Loucy (cell line): ENCODE results near the gene SATB2.

Source experiments
- H2AFZ ChIP-seq: fragments of 200-600 bp; sonication (generic); 2 replicates; pipeline ENCODE4 v1.6.0; 2016; ENCODE audit warnings: antibody characterized with exemption, mild to moderate bottlenecking, low read length, moderate library complexity
- H3F3A ChIP-seq: fragments of 200-600 bp; 2 replicates; pipeline ENCODE4 v1.6.0; 2016; ENCODE audit warnings: antibody characterized with exemption, low read depth, mild to moderate bottlenecking
- H3K27me3 ChIP-seq: fragments of 200-600 bp; sonication (generic); 2 replicates; pipeline ENCODE4 v1.6.1; 2014; ENCODE audit warnings: low read length, mild to moderate bottlenecking; ENCODE audit not compliant: insufficient read depth, poor library complexity, severe bottlenecking
- H3K36me3 ChIP-seq: fragments of 200-600 bp; sonication (generic); 2 replicates; pipeline ENCODE4 v1.6.1; 2016; ENCODE audit warnings: low read length; ENCODE audit not compliant: insufficient read depth
- H3K4me1 ChIP-seq: fragments of 200-600 bp; sonication (generic); 2 replicates; pipeline ENCODE4 v1.5.1; 2014; ENCODE audit warnings: low read length, mild to moderate bottlenecking; ENCODE audit not compliant: insufficient read depth, poor library complexity, severe bottlenecking
- H3K4me2 ChIP-seq: fragments of 200-600 bp; sonication (generic); 2 replicates; pipeline ENCODE4 v1.6.0; 2014; ENCODE audit warnings: antibody characterized with exemption, low read length, low read depth, mild to moderate bottlenecking; ENCODE audit not compliant: poor library complexity, severe bottlenecking
- H3K4me3 ChIP-seq: fragments of 200-600 bp; sonication (generic); 2 replicates; pipeline ENCODE4 v1.5.1; 2014; ENCODE audit warnings: low read length, mild to moderate bottlenecking, mixed read lengths; ENCODE audit not compliant: poor library complexity, severe bottlenecking
- H3K79me2 ChIP-seq: fragments of 200-600 bp; sonication (generic); 2 replicates; pipeline ENCODE4 v1.6.1; 2014; ENCODE audit warnings: low read length; ENCODE audit not compliant: insufficient read depth
- H3K9ac ChIP-seq: fragments of 200-600 bp; sonication (generic); 2 replicates; pipeline ENCODE4 v1.6.0; 2014; ENCODE audit warnings: mild to moderate bottlenecking, low read depth, low read length, moderate library complexity; ENCODE audit not compliant: poor library complexity, severe bottlenecking
- H3K9me2 ChIP-seq: fragments of 200-600 bp; sonication (generic); replicated peaks from 2 replicates; pipeline ENCODE4 v1.6.1; 2016; ENCODE audit warnings: low read depth, low read length, mixed read lengths
- H3K9me3 ChIP-seq: fragments of 200-600 bp; sonication (generic); 2 replicates; pipeline ENCODE4 v1.6.1; 2014; ENCODE audit warnings: mild to moderate bottlenecking, antibody characterized with exemption, low read length, low read depth; ENCODE audit not compliant: insufficient read depth
- H4K20me1 ChIP-seq: fragments of 200-600 bp; sonication (generic); 2 replicates; pipeline ENCODE4 v1.6.0; 2014; ENCODE audit warnings: antibody characterized with exemption, low read length, mild to moderate bottlenecking; ENCODE audit not compliant: insufficient read depth, poor library complexity, severe bottlenecking
- CTCF ChIP-seq: fragments of 200-600 bp; sonication (generic); conservative IDR thresholded peaks from 2 replicates; pipeline ENCODE4 v1.5.1; 2014; ENCODE audit warnings: mild to moderate bottlenecking, antibody characterized with exemption, low read length
- EZH2phosphoT487 ChIP-seq: fragments of 200-600 bp; IDR thresholded peaks from 2 replicates; pipeline ENCODE4 v1.6.1; 2018; ENCODE audit warnings: antibody characterized with exemption, mild to moderate bottlenecking, moderate library complexity, borderline replicate concordance

The SATB2 gene

GRCh38 chr2:199463708-199464605 lies 6.2 kb upstream of the SATB2 start:
- no peak overlapping the region for H3K4me3 ChIP-seq
- H3K9ac ChIP-seq, result no peak overlapping the region
- TF ChIP-seq CTCF (no peak), EZH2phosphoT487 (no peak)

GRCh38 chr2:199462956-199463692 lies 5.4 kb upstream of the SATB2 start:
- Histone ChIP-seq H3K27me3 (no peaks in the 10 kb centered on the region), H3K79me2 (no peaks in the 10 kb centered on the region), H3K36me3 (no peaks in the 10 kb centered on the region), H3K9ac (no peak overlapping the region), H3K9me2 (no peaks in the 10 kb centered on the region), H3K4me3 (no peak overlapping the region), H3F3A (no peaks in the 10 kb centered on the region), H2AFZ (no peak overlapping the region), H3K4me2 (no peak overlapping the region), H3K9me3 (no peaks in the 10 kb centered on the region), H4K20me1 (no peaks in the 10 kb centered on the region), H3K4me1 (no peaks in the 10 kb centered on the region)
- no peak for TF ChIP-seq CTCF
- no peak for TF ChIP-seq EZH2phosphoT487

More at GRCh38 chr2:199463708-199464605, 6.2 kb upstream of the SATB2 start:
- H3F3A ChIP-seq, result no peaks in the 10 kb centered on the region
- no peak overlapping the region for H2AFZ ChIP-seq
- no peaks in the 10 kb centered on the region for H3K9me2 ChIP-seq
- no peak overlapping the region for H3K4me2 ChIP-seq
- H3K4me1 ChIP-seq, result no peaks in the 10 kb centered on the region
- H3K79me2 ChIP-seq, result no peaks in the 10 kb centered on the region
- H3K36me3 ChIP-seq, result no peaks in the 10 kb centered on the region
- no peaks in the 10 kb centered on the region for H3K9me3 ChIP-seq
- no peaks in the 10 kb centered on the region for H3K27me3 ChIP-seq
- H4K20me1 ChIP-seq, result no peaks in the 10 kb centered on the region

- no peak overlapping the region for H3K4me2 ChIP-seq
- no peak overlapping the region for H3K4me3 ChIP-seq
- H4K20me1 ChIP-seq, result no peaks in the 10 kb centered on the region
- no peaks in the 10 kb centered on the region for H3K9me2 ChIP-seq
- H3K9me3 ChIP-seq, result no peaks in the 10 kb centered on the region
- no peaks in the 10 kb centered on the region for H3K79me2 ChIP-seq
- H3K36me3 ChIP-seq, result no peaks in the 10 kb centered on the region
- H2AFZ ChIP-seq, result no peak overlapping the region
- TF ChIP-seq CTCF, result no peak
- no peak for TF ChIP-seq EZH2phosphoT487
- no peaks in the 10 kb centered on the region for H3K27me3 ChIP-seq
- no peaks in the 10 kb centered on the region for H3F3A ChIP-seq
- H3K4me1 ChIP-seq, result no peaks in the 10 kb centered on the region
- no peak overlapping the region for H3K9ac ChIP-seq
Observed at GRCh38 chr2:199462347-199462955, 4.7 kb upstream of the SATB2 start.
